Right atrium auricular region (tissue), 2 donors: Measurements from ENCODE around the gene NINJ2. TPM values are rescaled to one million over a fixed set of nuclear protein-coding genes. Genes with fewer than 3 reads are reported as not detected.
"Not testable (repeated sequence)": the region's sequence is repeated elsewhere in the genome, so short reads cannot be mapped to it uniquely, and the experiment has no call there.

Source experiments
- DNase-seq: peaks from one replicate; pipeline ENCODE4 v3.0.0-alpha.2; 2019; ENCODE audit warnings: low spot score
- H3K27ac ChIP-seq, 2 donors: fragments of 200-600 bp; sonication (generic); 1 replicate in 1 of 2; 2 replicates in 1 of 2; pipeline ENCODE4 v1.5.1; 2016 to 2019
- H3K27me3 ChIP-seq, 2 donors: fragments of 200-600 bp; sonication (generic); one replicate each; pipeline versions ENCODE4 v1.5.1 to v1.6.0; 2017 to 2019
- H3K36me3 ChIP-seq: fragments of 200-600 bp; sonication (generic); one replicate; pipeline ENCODE4 v1.5.1; 2016
- H3K4me1 ChIP-seq, 2 donors: fragments of 200-600 bp; sonication (generic); one replicate each; pipeline versions ENCODE4 v1.5.1 to v1.6.0; 2017 to 2019
- H3K4me3 ChIP-seq, 2 donors: fragments of 200-600 bp; sonication (generic); 1 replicate in 1 of 2; 2 replicates in 1 of 2; pipeline ENCODE4 v1.5.1; 2017 to 2019; ENCODE audit warnings: mild to moderate bottlenecking in 1 of 2, moderate library complexity in 1 of 2
- H3K9me3 ChIP-seq, 2 donors: fragments of 200-600 bp; sonication (generic); one replicate each; pipeline ENCODE4 v1.5.1; 2019
- CTCF ChIP-seq, 2 donors: fragments of 200-600 bp; sonication (generic); IDR thresholded peaks; one replicate each; pipeline ENCODE4 v1.5.1; 2019; ENCODE audit warnings: antibody characterized with exemption in 2 of 2
- total RNA-seq, 2 donors: library from RNA; depleted of rRNA; stranded (reverse); fragments of >200 nt; gene quantifications; one replicate each; pipeline ENCODE4 v1.1.0, GENCODE V29; 2016

NINJ2 gene
- total RNA-seq, result 1 to 10 TPM; 5.4 to 8.8 TPM

- TF ChIP-seq CTCF (IDR thresholded peaks at IDR 0.05), result no peak
- DNase-seq, result no peak
- H3K4me3 ChIP-seq, result peak within 1 kb of the TSS; percentile 2 to 34
These were observed at the start of gene NINJ2 for GRCh38 chr12:663293-663871. TSS of gene NINJ2 (minus strand) at chr12:663445. CDS start at chr12:663360, 85 bp downstream.

GRCh38 chr12:712172-712863 lies 49.1 kb upstream of the NINJ2 start:
- H3K36me3 ChIP-seq, result no peaks in the 10 kb centered on the region
- no peaks in the 10 kb centered on the region for H3K27me3 ChIP-seq
- H3K4me1 ChIP-seq, result peaks cover 0 to 10% of the 10 kb centered on the region in 2 donors
- H3K4me3 ChIP-seq, result no peak overlapping the region
- no peak for TF ChIP-seq CTCF (IDR thresholded peaks at IDR 0.05)
- no peak for DNase-seq
- H3K9me3 ChIP-seq, result no peaks in the 10 kb centered on the region
- H3K27ac ChIP-seq, result peak overlapping the region; percentile 9 to 77

More at GRCh38 chr12:663293-663871, at the start of gene NINJ2:
- Histone ChIP-seq H3K27ac (peak within 1 kb of the TSS; percentile 34 to 64), H3K9me3 (no peaks in the 10 kb centered on the region), H3K36me3 (no peaks in the 10 kb centered on the region), H3K4me1 (peaks cover 0 to 38% of the 10 kb centered on the region in 2 donors), H3K27me3 (no peaks in the 10 kb centered on the region)

- no peak for TF ChIP-seq CTCF (IDR thresholded peaks at IDR 0.05)
- no peak for DNase-seq
- no peaks in the 10 kb centered on the region for H3K9me3 ChIP-seq
- H3K27ac ChIP-seq, result no peak overlapping the region
- H3K27me3 ChIP-seq, result no peaks in the 10 kb centered on the region
- no peak overlapping the region for H3K4me3 ChIP-seq
- peaks cover 0 to 10% of the 10 kb centered on the region in 2 donors for H3K4me1 ChIP-seq
- no peaks in the 10 kb centered on the region for H3K36me3 ChIP-seq
These were observed 46.3 kb upstream of the NINJ2 start for GRCh38 chr12:709455-710020.

- H3K4me1 ChIP-seq, H3K9me3 ChIP-seq, H3K36me3 ChIP-seq, H3K4me3 ChIP-seq, DNase-seq, H3K27me3 ChIP-seq, H3K27ac ChIP-seq: not testable (repeated sequence)
These were observed 44.8 kb upstream of the NINJ2 start for GRCh38 chr12:708084-708483.

- no peak overlapping the region for H3K27ac ChIP-seq
- H3K9me3 ChIP-seq, result no peaks in the 10 kb centered on the region
- no peak overlapping the region for H3K4me3 ChIP-seq
- H3K27me3 ChIP-seq, result no peaks in the 10 kb centered on the region
- H3K36me3 ChIP-seq, result no peaks in the 10 kb centered on the region
- no peak for DNase-seq
- no peak for TF ChIP-seq CTCF (IDR thresholded peaks at IDR 0.05)
- no peaks in the 10 kb centered on the region for H3K4me1 ChIP-seq
These were observed 41.4 kb upstream of the NINJ2 start for GRCh38 chr12:704516-705242.
